ENCODE measurements around the gene GYPA.
"Not testable (repeated sequence)": the region's sequence is repeated elsewhere in the genome, so short reads cannot be mapped to it uniquely, and the experiment has no call there.

- TF ChIP-seq CTCF (conservative IDR thresholded peaks at IDR 0.05); ZFX (IDR thresholded peaks at IDR 0.05): not testable (repeated sequence)
These were observed 42.7 kb downstream of the GYPA start for GRCh38 chr4:144097776-144098175.
